HG03520 (cell line): ENCODE results near the gene DLGAP4.
"Not testable (repeated sequence)": the region's sequence is repeated elsewhere in the genome, so short reads cannot be mapped to it uniquely, and the experiment has no call there.

ENCODE experiments used
- ATAC-seq: cut with Tn5 transposase; IDR thresholded peaks from one replicate; pipeline ENCODE4 v1.9.1; 2021; ENCODE audit warnings: mild to moderate bottlenecking, moderate library complexity; ENCODE audit not compliant: unreplicated experiment

Gene DLGAP4

GRCh38 chr20:36547186-36548005 lies 241.3 kb downstream of the DLGAP4 start:
- no peak for ATAC-seq

- no peak for ATAC-seq
These were observed 241.8 kb downstream of the DLGAP4 start for GRCh38 chr20:36548006-36548315.

GRCh38 chr20:36548704-36549627 lies 242.8 kb downstream of the DLGAP4 start:
- ATAC-seq = no peak

GRCh38 chr20:36549628-36549941 lies 243.4 kb downstream of the DLGAP4 start:
- ATAC-seq = no peak

- ATAC-seq = no peak
These were observed 244.0 kb downstream of the DLGAP4 start for GRCh38 chr20:36549942-36550789.

- no peak for ATAC-seq
These were observed 244.7 kb downstream of the DLGAP4 start for GRCh38 chr20:36550790-36551299.

GRCh38 chr20:36555248-36555647 lies 249.1 kb downstream of the DLGAP4 start:
- ATAC-seq = no peak

GRCh38 chr20:36562724-36563123 lies 256.6 kb downstream of the DLGAP4 start:
- ATAC-seq = no peak

- ATAC-seq = no peak
These were observed 257.2 kb downstream of the DLGAP4 start for GRCh38 chr20:36563374-36563773.

GRCh38 chr20:36564078-36564725 lies 258.1 kb downstream of the DLGAP4 start:
- not testable (repeated sequence) for ATAC-seq

GRCh38 chr20:36564726-36565121 lies 258.6 kb downstream of the DLGAP4 start:
- ATAC-seq = not testable (repeated sequence)

GRCh38 chr20:36565520-36565919 lies 259.4 kb downstream of the DLGAP4 start:
- ATAC-seq = no peak

GRCh38 chr20:36569847-36570429 lies 263.8 kb downstream of the DLGAP4 start:
- ATAC-seq = no peak

GRCh38 chr20:36571564-36572504 lies 265.7 kb downstream of the DLGAP4 start:
- no peak for ATAC-seq

- no peak for ATAC-seq
These were observed 266.6 kb downstream of the DLGAP4 start for GRCh38 chr20:36572701-36573102.

- peak; percentile 55 for ATAC-seq
These were observed 267.1 kb downstream of the DLGAP4 start, which contains the start of gene TGIF2 for GRCh38 chr20:36573103-36573797. TGIF2 (plus strand) TSS chr20:36573597; CDS start chr20:36578775, 5,178 bp downstream.

- ATAC-seq = no peak
These were observed 267.7 kb downstream of the DLGAP4 start for GRCh38 chr20:36573798-36574365.
